Calu3 (cell line): ENCODE measurements around the gene RPL29. TPM values are rescaled to one million over a fixed set of nuclear protein-coding genes. Genes with fewer than 3 reads are reported as not detected.

Experiments used
- BruUV-seq: library from RNA; stranded (reverse); fragments of 400-500 nt; replicated peaks from 2 replicates; lab custom pipeline; 2021; lab: Mats Ljungman, UMichigan
- CTCF ChIA-PET: fragments of 300-600 bp; sonication (Branson Sonifier 250); formaldehyde crosslinking; loops from one replicate; lab custom pipeline; 2022; ENCODE audit warnings: antibody characterized with exemption; lab: Charles Lee
- DNase-seq: peaks from one replicate; pipeline ENCODE4 v3.0.0; 2022
- H3K27ac Mint-ChIP-seq: one replicate; pipeline ENCODE4 v1.8.0; 2022; ENCODE audit warnings: mixed read lengths; ENCODE audit not compliant: unreplicated experiment
- H3K27me3 Mint-ChIP-seq: one replicate; pipeline ENCODE4 v1.8.0; 2022; ENCODE audit warnings: mixed read lengths; ENCODE audit not compliant: unreplicated experiment
- H3K36me3 Mint-ChIP-seq: one replicate; pipeline ENCODE4 v1.8.0; 2022; ENCODE audit warnings: mild to moderate bottlenecking, moderate library complexity, mixed read lengths; ENCODE audit not compliant: insufficient read depth, unreplicated experiment
- H3K4me1 Mint-ChIP-seq: one replicate; pipeline ENCODE4 v1.8.0; 2022; ENCODE audit warnings: mild to moderate bottlenecking, low read depth, mixed read lengths; ENCODE audit not compliant: unreplicated experiment
- H3K4me3 Mint-ChIP-seq: one replicate; pipeline ENCODE4 v1.8.0; 2022; ENCODE audit warnings: mild to moderate bottlenecking, low read depth, moderate library complexity, mixed read lengths; ENCODE audit not compliant: unreplicated experiment
- H3K9me3 Mint-ChIP-seq: one replicate; pipeline ENCODE4 v1.8.0; 2022; ENCODE audit warnings: low read depth, mixed read lengths; ENCODE audit not compliant: unreplicated experiment
- CTCF ChIP-seq: fragments of 200-600 bp; IDR thresholded peaks from one replicate; pipeline ENCODE4 v1.8.0; 2022; ENCODE audit warnings: antibody characterized with exemption; ENCODE audit not compliant: unreplicated experiment
- intact Hi-C: fragments of 100-400 bp; cut with micrococcal nuclease; formaldehyde crosslinking; loops from one replicate; pipeline ENCODE4 v1.10.0; 2022; ENCODE audit not compliant: unreplicated experiment
- total RNA-seq: library from RNA; stranded (reverse); gene quantifications from 2 replicates; pipeline ENCODE4 v1.2.3, GENCODE V29; 2022

RPL29 gene
- total RNA-seq, 1 experiment from 2014 or later: 782 TPM

DNA sequence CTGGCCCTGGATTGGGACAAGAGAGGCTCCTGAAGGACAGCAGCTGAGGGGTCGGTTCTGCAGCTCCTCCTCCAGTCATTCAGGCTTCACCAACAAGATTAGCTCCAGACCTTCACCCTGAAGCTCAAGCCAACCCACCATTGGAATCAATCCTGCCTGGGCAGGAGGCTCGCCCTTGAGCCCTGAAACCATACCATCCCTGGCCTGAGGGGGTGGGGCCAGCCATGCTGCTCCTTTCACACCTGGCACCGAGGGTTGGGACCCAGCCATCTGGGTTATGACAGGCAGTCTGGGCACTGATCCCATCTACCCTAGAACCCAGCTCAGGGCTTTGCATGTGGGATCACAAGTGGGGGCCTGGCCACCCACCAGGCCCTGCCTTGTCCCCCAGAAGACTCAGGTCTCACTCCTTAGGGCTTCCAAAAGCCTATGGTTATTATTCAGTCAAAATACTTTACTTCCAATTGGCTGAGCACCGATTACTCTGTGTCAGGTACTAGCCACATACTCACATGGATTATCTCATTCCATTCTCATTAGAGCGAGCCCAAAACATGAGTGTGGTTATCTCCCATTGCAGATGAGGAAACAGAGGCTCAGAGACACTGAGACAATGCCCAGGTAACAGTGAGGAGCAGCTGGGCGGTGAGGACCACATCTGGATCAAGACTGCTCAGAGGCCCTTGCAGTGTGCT is 24.9 kb downstream of the RPL29 start:
- Mint-ChIP-seq H3K4me1 (peaks cover 29% of the 10 kb centered on the region), H3K27me3 (peaks cover 3% of the 10 kb centered on the region), H3K9me3 (no peaks in the 10 kb centered on the region), H3K4me3 (no peak overlapping the region), H3K27ac (no peak overlapping the region), H3K36me3 (peaks cover 37% of the 10 kb centered on the region)
- CTCF ChIA-PET: no interaction called here
- BruUV-seq: no TSS peak
- TF ChIP-seq CTCF: no peak
- intact Hi-C loops: no loop called here
- DNase-seq: no peak

DNA sequence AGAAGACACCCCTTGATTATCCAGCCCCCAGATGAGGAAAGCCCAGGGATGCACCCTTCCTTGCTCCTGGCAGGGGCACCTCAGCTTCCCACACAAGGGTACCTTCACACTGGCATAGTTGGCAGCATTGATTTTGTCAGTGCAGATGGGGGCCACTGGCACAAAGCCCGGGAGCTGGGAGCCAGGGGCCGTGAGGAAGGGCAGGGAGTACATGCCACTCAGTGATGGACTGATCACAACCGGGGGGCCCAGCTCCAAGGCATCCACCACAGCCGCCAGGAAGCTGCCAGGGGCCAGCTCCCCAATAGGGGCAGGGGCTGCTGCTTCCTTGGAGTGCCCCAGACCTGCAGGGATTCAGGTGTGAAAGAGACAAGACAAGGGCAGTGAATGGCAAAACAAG is 25.9 kb downstream of the RPL29 start:
- no peak overlapping the region for H3K4me3 Mint-ChIP-seq
- no peak for DNase-seq
- peaks cover 12% of the 10 kb centered on the region for H3K27me3 Mint-ChIP-seq
- CTCF ChIA-PET: no interaction called here
- no peak overlapping the region for H3K27ac Mint-ChIP-seq
- H3K36me3 Mint-ChIP-seq: peaks cover 38% of the 10 kb centered on the region
- peaks cover 29% of the 10 kb centered on the region for H3K4me1 Mint-ChIP-seq
- intact Hi-C loops: no loop called here
- no TSS peak for BruUV-seq
- no peak for TF ChIP-seq CTCF
- H3K9me3 Mint-ChIP-seq: no peaks in the 10 kb centered on the region

DNA sequence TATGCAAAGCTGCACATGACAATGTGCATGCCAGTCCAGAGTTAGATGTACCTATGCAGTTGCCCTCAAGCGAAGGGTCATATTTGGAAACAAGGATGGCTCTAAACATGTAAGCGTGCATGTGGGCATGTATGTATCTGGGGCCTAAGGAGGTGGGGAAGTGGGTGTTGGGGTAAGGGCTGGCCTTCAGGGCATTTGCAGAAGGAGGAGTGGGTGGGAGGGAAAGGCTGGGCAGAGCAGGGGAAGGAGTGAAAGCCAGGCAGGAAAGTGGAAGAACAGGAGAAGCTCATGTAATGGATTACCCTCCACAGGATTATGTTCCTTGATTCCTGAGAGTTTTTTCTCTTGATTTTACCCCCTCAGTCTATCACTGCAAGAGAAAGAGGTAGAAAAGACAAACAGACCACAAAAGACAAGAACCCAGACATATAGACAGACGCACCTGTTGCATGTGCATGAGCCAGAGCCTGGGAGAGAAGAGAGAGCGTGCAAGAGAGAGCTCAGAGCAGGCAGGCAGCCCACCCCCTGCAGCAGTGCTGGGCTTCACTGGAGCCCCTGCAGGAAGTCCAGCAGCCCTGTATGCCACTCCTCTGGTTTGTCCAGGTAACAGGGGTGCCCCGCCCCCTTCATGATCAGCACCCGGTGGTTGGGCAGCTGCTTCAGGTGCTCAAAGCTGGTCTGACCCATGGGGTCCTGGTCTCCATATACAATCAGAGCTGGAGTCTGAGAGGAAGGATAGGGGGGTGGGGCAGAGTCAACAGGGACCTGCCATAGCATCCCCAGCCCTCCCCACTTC is 26.6 kb downstream of the RPL29 start:
- Mint-ChIP-seq H3K4me1 (peaks cover 26% of the 10 kb centered on the region), H3K36me3 (peaks cover 38% of the 10 kb centered on the region), H3K27ac (no peak overlapping the region), H3K27me3 (peaks cover 13% of the 10 kb centered on the region), H3K4me3 (no peak overlapping the region), H3K9me3 (no peaks in the 10 kb centered on the region)
- no TSS peak for BruUV-seq
- DNase-seq: no peak
- TF ChIP-seq CTCF: no peak
- intact Hi-C loops: no loop called here
- CTCF ChIA-PET: interaction anchor here (0.6 kb wide), 1 partner anchor 34 kb away, joined by 10 read pairs; no protein-coding TSS in a partner anchor

DNA sequence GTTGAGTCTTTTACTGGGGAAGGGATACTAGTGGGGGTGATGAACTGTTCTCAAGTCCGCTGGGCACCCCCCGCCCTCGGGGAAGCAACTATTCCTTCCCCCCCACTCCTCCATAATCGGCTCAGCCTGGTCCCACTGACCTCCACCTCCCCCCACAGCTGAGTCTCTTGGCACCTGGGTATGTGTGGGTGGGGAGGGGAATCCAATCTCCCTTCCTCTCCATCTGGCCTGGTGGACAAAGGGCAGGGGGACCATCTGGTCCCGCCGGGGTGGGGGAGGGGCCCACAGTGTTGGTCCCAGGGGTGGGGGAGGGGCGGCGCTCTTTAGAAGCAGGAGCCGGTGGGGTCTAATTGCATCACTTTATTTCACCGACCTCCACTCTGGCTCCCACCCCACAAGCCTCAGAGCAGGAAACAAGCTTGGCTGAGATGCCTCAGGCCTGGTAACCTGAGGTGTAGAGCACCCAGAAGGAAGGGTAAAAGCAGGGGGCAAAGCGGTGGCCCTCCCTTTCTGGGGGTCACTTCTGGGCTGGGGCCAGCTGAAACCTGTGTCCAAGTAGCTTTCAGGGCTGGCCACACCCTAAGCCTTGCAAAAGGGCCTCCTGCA is 27.4 kb downstream of the RPL29 start:
- no peak for TF ChIP-seq CTCF
- CTCF ChIA-PET: no interaction called here

More for the DNA sequence above, 27.4 kb downstream of the RPL29 start:
- H3K4me3 Mint-ChIP-seq: peak overlapping the region; percentile 82
- no peaks in the 10 kb centered on the region for H3K9me3 Mint-ChIP-seq
- H3K27ac Mint-ChIP-seq: peak overlapping the region; percentile 54
- intact Hi-C loops: no loop called here
- peaks cover 20% of the 10 kb centered on the region for H3K4me1 Mint-ChIP-seq
- H3K36me3 Mint-ChIP-seq: peaks cover 30% of the 10 kb centered on the region
- no peak for DNase-seq
- H3K27me3 Mint-ChIP-seq: peaks cover 13% of the 10 kb centered on the region
- no TSS peak for BruUV-seq
